ENCODE data around the gene CIRBP.

- TF ChIP-seq POLR2A (IDR thresholded peaks at IDR 0.05; ENCODE audit: low read length), result peak; percentile 69
- TF ChIP-seq GATA1 (IDR thresholded peaks at IDR 0.05; ENCODE audit: low read depth, low read length), result no peak
Observed at GRCh38 chr19:1259206-1259875, 9.8 kb upstream of the CIRBP start.
